Mesenteric fat pad (tissue), 1 donor: ENCODE results near the gene NF1. TPM values are rescaled to one million over a fixed set of nuclear protein-coding genes. Genes with fewer than 3 reads are reported as not detected.
"Not testable (repeated sequence)": the region's sequence is repeated elsewhere in the genome, so short reads cannot be mapped to it uniquely, and the experiment has no call there.

Source experiments
- DNase-seq: peaks from one replicate; pipeline ENCODE4 v3.0.0-alpha.2; 2020; ENCODE audit warnings: low spot score
- total RNA-seq: library from RNA; stranded (reverse); fragmentation: NEBNext Ultra II Directional; extraction: Animal tissue kit (Norgen Biotek cat#: 25700); gene quantifications from one replicate; pipeline ENCODE4 v1.2.1, GENCODE V29; 2021
- donor health status: DM: yes; HTN: yes; CAD: no.

NF1 gene
- total RNA-seq, 1 donor from 2014 or later = 55.8 TPM

DNA sequence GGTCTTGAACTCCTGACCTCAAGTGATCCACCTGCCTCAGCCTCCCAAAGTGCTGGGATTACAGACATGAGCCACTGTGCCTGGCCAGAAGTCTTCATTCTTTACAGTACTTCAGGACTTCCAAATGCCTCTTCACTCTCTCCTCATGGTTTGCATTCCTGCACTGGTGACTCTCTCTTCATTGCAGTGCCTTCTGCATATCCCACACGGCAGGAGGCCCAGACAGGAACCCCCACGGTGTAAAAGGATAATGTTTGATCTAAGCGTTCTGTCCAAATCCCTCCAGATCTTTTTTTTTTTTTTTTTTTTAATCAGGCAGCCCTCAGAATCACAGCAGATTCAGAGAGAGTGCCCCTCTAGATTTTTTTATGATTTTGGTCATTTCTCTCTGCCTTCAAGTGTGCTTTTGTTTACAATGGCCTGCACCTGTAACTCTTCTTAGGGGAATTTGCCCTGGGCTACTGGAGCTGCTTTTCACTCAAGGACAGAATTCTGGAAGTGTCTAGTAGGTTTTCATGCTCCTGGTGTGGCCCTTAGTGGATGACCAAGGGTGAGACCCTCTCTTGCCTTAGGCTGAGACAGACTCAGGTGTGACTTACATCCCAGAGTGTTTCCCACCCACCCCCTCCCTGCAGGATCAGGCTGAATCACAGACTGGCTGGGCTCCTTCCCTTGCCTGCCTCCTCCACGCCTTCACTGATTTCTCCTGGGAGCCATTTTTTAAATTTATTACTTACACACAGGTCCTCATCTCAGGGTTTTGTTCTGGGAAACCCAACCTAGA, 19.8 kb upstream of the NF1 start:
- no peak for DNase-seq

GRCh38 chr17:31078290-31078689, 16.5 kb upstream of the NF1 start:
- no peak for DNase-seq

GRCh38 chr17:31079731-31080130, 15.0 kb upstream of the NF1 start:
- DNase-seq = no peak

DNA sequence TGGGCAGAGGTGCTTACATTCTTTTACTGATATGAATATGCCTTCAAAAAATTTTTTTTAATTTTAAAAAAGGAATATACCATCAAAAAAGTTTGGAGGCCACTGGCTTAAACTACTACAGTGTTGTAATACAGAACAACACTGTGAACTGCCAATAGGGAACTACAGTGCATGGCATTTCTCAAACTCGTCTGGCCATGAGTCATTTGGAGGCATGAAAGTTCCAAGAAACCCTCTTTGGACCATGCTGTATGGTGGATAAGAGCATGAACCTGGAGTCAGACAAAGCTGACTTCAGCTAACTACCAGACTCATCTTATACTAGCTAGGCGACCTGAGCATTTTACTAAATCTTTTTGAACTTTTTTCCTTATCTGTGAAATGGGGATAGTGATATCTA, 9.2 kb upstream of the NF1 start:
- DNase-seq = no peak

DNA sequence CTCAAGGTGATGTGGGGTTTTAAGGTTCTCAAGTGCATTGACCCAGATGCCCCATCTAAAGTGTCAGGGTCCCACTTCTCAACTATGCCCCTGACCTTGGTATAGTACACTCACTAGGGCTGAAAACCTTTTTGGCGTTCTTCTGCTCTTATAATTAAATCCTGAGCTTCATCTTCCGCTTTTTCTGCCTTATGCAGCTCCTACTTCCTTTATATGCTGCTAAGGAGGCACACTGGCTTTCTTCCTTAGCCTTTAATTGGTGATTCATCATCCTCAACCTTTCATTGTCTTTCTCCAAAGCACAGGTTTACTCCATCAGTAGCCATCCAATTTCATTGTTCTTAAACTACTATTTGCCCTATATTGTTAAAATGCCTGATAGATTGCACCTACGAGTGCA, 5.3 kb upstream of the NF1 start:
- no peak for DNase-seq

DNA sequence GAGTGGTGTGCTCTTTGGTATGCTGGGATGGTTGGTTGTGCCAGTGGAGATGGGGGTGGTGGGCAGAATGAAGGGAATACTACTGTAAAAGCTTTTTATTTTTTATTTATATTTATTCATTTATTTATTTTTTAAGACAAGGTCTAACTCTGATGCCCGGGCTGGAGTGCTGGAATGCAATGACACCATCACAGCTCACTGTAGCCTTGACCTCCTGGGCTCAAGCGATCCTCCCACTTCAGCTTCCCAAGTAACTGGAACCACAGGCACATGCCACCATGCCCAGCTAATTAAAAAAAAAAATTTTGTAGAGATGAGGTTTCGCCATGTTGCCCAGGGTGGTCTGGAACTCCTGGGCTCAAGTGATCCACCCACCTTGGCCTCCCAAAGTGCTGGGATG, 4.1 kb upstream of the NF1 start:
- DNase-seq = not testable (repeated sequence)

GRCh38 chr17:31092475-31093064, 2.2 kb upstream of the NF1 start:
- no peak for DNase-seq

DNA sequence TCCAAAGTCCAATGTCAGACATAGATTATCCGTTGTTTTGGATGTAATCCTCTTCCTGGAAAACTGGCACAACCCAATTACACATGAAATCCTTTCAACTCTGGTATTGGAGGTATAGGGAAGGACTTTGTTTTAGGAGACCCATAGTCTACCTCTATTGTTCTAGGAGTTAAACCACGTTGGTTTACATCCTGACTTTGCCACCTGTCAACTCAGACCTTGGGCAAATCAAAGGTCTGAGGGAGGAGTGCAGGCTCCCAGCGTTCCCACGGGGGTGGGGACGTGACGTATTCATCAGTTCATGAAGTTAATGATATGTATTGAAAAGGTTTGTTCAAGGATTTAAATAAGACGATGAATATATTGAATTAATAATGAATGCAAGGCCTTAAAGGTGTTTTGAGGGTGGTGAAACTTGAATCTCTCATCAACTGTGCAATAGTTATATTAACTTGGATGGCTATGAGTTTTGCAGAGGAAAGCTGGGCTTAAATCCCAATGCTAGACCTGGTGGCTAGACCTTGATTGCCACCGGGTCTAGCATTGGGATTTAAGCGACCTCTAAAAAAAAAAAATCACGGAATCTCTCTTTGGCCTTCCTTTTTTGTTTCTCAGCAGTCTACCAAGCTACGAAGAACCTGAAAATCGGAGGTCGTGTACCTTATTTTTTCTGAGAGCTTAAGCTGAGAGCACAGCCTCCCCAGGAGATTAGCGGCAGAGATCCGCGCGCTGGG, 744 bp upstream of the NF1 start:
- no peak for DNase-seq

GRCh38 chr17:31095236-31096105, 694 bp downstream of the NF1 start:
- no peak for DNase-seq

DNA sequence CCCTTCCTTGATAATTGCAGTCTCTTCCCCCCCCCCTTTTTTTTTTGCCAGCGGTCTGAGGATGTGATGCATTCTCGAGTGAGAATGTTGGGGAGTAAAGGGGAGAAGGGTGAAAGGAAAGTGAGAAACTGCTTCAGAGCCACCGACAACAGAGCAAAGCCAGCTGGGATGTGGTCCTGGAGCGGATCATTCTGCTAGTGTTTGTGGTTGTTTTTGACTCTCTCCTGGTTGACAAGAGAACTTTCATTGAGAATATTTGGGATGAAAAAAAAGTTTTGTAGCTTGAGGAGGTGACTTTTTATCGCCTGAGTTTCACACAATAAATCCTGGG, 1.3 kb downstream of the NF1 start:
- DNase-seq = no peak

- no peak for DNase-seq
These were observed 4.2 kb downstream of the NF1 start for GRCh38 chr17:31099016-31099415.

DNA sequence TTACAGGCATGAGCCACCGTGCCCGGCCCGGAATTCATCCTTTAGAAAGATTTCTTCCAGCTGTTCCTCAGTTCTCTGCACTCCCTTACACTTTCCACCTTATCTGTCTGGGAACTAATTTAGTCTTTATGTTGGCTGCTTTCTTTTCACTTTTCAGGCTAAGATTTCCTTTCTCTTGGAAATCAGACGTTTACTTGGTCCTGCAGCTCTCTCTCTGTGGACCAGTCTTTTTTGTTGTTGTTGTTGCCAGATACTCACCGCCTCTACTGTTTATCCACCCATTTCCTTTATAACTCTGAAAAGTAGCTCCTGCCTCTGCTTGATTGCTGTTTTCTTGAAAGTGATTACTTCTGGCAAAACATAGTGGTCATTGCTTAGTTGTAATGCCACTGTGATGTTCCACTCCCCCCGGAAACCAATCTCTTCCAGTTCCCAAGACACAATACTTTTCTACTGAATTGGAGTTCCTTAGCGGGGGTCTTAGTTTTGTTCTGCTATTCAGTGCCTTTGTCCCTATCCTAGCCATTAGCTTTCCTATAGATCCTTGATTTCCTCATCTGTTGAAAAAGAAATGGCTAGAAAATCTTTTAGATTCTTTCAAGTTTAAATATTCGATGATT, 6.2 kb downstream of the NF1 start:
- DNase-seq = no peak

DNA sequence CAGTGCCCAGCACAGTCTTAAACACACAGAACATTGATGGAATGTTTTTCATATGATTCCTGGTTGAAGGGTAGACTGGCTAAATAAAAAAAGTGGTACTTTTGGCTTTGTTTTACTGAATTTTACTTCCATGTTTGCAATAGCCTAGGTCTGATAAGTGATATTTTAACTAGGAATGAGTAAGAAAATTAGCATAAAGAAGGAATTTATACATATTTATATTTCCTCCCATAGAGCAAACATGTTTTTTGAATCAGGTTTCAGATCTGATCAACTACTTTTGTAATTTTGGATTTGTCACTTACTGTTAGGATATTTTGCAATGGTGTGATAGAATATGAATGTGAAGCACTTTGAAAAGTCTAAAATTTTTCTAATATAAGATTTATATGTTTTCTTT, 7.2 kb downstream of the NF1 start:
- DNase-seq = no peak

GRCh38 chr17:31105991-31106390, 11.2 kb downstream of the NF1 start:
- DNase-seq = no peak

- DNase-seq = no peak
These were observed 16.4 kb downstream of the NF1 start for GRCh38 chr17:31111183-31111582.

GRCh38 chr17:31112001-31112661, 17.4 kb downstream of the NF1 start:
- no peak for DNase-seq

DNA sequence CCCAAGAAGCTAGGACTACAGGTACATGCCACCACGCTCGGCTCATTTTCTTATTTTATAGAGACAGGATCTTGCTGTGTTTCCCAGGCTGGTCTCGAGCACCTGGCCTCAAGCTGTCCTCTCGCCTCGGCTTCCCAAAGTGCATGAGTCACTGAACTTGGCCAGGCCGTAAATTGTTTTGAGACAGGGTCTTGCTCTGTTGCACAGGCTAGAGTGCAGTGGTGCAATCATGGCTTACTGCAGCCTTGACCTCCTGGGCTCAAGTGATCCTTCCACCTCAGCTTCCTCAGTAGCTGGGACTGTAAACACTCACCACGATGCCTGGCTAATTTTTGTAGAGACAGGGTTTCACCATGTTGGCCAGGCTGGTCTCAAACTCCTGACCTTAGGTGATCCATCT, 18.6 kb downstream of the NF1 start:
- DNase-seq = not testable (repeated sequence)

- DNase-seq = no peak
These were observed 19.2 kb downstream of the NF1 start for GRCh38 chr17:31113939-31114338.

DNA sequence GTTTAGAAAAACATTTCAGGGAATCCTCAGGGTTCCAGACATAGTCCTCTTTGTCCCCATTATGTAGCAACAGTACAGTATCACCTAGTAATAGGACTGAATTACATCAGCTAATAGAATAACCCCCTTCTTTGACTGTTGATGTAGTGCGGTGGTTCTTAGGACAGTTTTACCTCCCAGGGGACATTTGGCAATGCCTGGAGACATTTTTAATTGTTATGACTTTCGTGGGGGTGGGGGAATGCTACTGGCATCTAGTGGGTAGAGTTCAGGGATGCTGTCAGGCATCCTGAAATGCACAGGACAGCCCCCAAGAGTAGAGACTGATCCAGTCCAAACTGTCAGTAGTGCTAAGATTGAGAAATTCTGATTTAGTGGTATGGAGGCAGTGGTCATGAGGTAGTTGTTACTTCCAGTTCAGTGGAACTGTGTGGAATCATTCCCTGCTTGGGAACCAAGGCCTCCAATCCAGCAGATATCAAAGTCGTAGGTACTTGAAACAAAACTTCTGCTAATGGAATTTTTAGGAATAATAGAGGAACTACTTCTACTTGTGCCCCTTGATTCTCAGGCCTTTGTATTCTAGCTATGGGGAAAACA, 20.3 kb downstream of the NF1 start:
- no peak for DNase-seq

DNA sequence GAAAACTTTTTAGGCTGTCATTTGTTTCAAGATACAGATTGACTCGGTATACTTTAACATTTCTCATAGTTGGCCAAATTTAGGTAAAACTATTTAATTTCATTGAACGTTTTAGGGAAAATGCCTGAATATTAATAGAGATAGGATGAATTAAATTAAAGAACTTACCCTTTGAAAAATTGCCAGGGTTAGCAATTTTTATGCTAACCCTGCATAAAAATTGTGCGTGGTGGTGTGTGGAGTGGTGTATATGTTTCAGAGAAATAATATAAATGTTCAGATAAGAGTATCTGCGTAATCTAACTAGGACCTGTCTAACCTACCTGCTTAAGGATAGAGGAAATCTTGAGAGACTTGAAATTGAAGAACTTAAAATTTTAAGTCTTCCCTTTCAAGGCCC, 21.4 kb downstream of the NF1 start:
- DNase-seq = no peak
